22Rv1 (cell line): ENCODE measurements around the gene NDUFAF7.

Experiments used
- CTCF ChIP-seq: fragments of 450-650 bp; IDR thresholded peaks from 2 replicates; pipeline ENCODE4 v1.5.1; 2017; ENCODE audit warnings: mild to moderate bottlenecking
- ZFX ChIP-seq: fragments of 450-650 bp; IDR thresholded peaks from 2 replicates; pipeline ENCODE4 v1.6.1; 2017; ENCODE audit warnings: antibody characterized with exemption, borderline replicate concordance

DNA sequence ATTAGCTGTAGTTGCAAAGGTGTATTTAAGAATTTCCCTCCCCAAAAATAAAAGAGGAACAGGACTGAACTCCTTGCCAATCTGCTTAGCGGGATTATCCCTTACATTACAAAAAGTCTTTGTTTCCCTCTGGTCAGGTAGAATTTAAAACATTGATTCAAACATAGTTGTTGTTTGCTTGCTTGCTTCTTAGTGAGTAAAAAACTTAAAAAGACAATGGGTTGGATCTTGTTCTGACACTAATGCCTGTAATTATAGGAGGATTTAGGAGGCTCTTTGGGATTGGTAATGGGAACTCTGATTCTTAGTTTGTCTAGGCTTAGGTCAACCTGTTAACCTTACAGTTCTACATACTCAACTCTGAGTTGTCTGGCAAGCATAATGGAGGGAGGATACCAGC, 38.9 kb upstream of the NDUFAF7 start:
- no peak for TF ChIP-seq CTCF
- TF ChIP-seq ZFX, result no peak
